GM18909 (cell line): Measurements from ENCODE around the gene SLC16A6.
A peak's percentile ranks its signal among the peaks of the same experiment; 100 is the strongest.
"Not testable (repeated sequence)": the region's sequence is repeated elsewhere in the genome, so short reads cannot be mapped to it uniquely, and the experiment has no call there.

ENCODE experiments used
- ATAC-seq: cut with Tn5 transposase; IDR thresholded peaks from one replicate; pipeline ENCODE4 v1.9.1; 2021; ENCODE audit warnings: mild to moderate bottlenecking; ENCODE audit not compliant: unreplicated experiment, poor library complexity

Gene SLC16A6

DNA sequence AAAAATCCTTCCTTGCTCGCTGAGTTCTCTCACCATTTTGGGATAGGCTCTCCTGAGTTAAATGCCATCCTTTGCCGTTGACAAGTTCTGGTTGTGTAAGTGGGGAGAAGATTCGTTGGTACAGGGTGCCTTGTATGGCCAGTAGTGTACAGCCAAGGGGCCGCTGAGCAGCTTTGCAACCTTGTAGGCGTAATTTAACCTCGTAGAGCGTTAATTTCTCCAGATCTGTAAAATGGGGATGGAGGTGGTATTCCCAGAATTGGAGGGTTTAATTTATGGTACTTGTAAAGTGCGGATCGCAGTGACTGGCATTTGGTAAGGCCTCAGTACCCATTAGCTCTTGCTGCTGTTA is 1.7 kb upstream of the SLC16A6 start:
- no peak for ATAC-seq

- ATAC-seq, result peak; percentile 57
Observed at GRCh38 chr17:68291836-68292688, 1.1 kb upstream of the SLC16A6 start.

- no peak for ATAC-seq
Observed at GRCh38 chr17:68290268-68290954, 516 bp downstream of the SLC16A6 start.

DNA sequence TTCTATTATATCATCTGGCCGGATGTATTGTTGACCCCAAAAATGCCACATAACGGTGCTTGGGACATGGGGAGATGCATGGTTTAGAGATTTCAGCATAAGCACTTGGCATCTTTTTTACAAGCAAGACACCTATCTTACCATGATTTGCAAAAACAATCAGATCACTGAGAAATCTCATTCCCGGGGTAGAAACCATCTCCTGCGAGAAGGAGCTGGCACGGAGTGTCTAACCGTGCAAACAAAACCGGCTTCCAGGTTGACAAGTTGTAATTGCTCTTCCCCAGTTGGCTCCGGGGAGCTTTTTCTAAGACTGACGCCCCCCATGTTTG is 1.0 kb downstream of the SLC16A6 start:
- no peak for ATAC-seq

DNA sequence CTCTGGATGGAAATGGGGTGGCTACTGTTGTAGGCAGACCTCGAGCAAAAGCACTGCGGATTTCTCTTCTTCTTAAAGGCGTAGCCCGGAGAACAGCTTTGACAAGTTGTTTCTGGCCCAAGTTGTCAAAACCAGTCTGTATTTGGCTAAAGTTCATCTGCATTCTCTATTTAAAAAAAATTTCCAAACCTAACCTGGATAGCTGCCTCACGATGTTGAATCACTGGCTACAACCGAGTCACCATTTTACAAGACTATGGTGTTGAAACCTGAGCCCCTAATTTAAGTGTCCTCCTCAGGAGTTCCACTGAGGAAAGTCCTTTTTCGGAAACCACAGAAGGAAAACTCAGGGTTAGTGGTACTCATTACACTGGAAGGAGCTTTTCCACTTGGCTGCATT is 1.5 kb downstream of the SLC16A6 start:
- no peak for ATAC-seq

DNA sequence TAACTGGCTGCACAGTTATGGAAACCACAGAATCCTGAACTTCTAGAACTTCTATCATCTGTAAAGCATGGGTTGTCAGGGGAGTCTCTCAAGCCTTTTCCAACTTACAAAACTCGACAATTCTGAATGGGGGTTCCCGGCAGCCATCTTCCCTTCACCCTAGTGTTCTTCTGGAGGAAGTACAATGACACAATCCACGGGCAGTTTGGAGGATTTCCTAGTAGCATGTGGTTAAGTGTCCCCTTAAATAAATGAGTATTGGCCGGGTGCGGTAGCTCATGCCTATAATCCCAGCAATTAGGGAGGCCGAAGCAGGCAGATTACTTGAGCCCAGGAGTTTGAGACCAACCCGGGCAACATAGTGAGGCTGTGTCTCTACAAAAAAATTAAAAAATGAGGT is 2.1 kb downstream of the SLC16A6 start:
- no peak for ATAC-seq

GRCh38 chr17:68288375-68288774 is 2.6 kb downstream of the SLC16A6 start:
- ATAC-seq, result no peak

DNA sequence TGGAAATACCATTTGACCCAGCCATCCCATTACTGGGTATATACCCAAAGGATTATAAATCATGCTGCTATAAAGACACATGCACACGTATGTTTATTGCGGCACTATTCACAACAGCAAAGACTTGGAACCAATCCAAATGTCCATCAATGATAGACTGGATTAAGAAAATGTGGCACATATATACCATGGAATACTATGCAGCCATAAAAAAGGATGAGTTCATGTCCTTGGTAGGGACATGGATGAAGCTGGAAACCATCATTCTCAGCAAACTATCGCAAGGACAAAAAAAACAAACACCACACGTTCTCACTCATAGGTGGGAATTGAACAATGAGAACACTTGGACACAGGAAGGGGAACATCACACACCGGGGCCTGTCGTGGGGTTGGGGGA is 9.0 kb downstream of the SLC16A6 start:
- ATAC-seq, result not testable (repeated sequence)

DNA sequence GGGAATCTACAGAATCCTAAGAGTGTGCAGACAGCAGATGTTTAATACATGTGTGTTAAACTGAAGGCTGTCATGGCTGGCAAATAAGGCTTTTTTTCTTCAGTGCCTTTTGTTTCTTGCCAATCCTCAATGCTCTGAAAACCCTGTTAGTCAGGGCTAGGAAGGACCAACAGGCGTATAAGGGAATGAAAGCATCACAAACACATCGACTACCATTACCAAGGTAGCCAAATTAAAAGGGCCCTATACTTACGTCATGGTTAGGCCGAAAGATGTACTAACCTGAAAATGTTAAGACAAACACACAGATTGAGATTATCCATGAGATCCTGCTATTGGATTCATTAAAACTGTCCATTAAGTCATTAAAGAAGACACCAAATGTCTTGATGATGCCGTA is 13.1 kb downstream of the SLC16A6 start:
- ATAC-seq, result no peak

- ATAC-seq, result not testable (repeated sequence)
Observed at GRCh38 chr17:68276339-68276738, 14.6 kb downstream of the SLC16A6 start.

- ATAC-seq, result no peak
Observed at GRCh38 chr17:68273722-68274121, 17.2 kb downstream of the SLC16A6 start.

- ATAC-seq, result not testable (repeated sequence)
Observed at GRCh38 chr17:68265833-68266232, 25.1 kb downstream of the SLC16A6 start.

GRCh38 chr17:68263101-68263681 is 27.7 kb downstream of the SLC16A6 start:
- ATAC-seq, result not testable (repeated sequence)

DNA sequence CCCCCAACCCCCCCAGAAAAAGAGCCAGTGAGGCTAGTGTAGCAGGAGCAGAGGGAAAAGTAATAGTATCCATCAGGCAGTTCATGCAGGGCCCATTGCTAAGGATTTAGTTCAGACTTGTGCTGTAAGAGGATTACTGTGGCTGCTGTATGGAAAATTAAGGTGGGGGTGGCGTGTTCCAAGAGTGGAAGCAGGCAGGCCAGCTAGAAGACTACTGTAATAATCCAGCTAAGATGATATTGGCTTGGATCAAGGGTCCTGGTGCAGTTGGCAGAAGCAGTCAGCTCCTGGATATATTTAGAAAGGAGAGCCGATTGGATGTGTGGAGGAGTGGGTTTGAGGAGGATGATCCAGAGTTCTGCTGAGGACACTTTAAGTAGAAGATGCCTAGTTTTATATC is 28.5 kb downstream of the SLC16A6 start:
- ATAC-seq, result not testable (repeated sequence)

DNA sequence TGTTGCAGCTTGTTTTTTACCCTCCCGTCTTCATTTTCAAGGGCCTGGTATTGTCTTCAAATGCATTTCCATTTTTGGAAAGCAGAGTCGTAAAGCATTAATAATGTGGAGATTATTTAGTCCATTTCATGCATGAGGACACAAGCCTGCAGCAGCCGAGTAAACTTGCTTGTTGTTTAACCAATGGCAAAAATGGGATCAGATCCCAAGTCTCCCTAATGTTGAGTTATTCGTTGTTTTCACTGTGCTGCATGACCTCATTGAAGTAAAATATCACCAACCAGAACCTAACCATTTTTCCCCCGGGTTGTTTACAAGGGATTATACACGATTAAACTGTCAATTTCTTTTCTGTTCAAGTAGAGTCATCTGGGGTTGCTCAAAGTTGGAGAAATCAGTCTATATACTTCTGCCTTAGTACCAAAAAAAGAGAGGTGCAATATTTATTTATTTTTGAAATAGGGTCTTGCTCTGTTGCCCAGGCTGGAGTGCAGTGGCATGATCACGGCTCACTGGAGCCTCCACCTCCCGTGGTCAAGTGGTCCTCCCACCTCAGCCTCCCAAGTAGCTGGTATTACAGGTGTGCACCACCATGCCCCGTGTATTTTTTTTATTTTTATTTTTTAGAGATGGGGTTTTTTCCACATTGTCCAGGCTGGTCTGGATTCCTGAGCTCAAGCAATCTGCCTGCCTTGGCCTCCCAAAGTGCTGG is 30.7 kb downstream of the SLC16A6 start:
- no peak for ATAC-seq

DNA sequence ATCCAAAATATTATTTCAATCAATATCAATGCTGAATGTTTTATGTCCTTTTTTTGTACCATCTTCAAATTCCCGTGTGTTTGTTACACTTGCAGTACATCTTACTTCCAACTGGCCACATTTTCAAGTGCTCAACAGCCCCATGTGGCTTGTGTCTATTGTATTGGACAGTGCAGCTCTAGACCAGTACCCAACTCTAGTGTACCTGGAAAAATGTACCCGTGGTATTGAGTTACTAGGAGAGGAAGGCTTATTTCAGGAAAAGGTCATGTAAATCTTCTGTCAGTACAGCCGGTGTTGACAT is 31.3 kb downstream of the SLC16A6 start:
- ATAC-seq, result not testable (repeated sequence)

DNA sequence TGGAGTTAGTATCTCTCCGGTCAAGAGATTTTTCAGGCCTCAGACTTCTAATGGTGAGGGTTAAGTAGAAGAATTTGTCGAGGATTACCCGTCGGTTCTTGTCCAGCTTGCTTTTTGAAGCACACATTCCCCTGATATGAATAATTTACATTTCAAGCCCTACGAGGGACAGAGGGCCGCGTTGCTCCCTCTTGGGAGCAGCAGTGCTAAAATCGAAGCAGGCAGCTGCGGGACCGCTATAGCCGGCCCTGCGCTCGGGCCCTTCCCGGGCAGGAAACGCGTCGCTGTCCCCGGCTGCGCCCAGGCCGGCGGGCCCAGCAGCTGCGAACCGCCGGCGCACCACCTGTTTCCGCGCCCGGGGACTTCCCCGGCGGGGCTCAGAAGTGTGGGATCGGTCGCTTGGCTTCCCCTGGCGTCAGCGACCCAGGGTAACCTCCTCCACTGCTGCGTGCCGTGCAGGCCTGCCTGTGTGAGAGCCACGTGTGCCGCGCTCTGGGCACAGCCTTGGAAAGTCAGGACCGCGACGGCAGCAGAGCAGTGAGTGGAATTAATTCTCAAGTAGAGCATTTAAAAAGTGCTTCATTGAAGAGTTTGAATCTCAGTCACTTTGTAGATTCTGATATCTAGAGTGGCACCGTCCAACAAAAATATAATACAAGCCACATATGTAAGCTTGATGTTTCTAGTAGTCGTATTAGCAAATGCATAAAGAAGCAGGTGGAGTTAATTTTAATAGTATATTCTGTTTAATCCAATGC is 31.9 kb downstream of the SLC16A6 start:
- ATAC-seq, result peak; percentile 94

DNA sequence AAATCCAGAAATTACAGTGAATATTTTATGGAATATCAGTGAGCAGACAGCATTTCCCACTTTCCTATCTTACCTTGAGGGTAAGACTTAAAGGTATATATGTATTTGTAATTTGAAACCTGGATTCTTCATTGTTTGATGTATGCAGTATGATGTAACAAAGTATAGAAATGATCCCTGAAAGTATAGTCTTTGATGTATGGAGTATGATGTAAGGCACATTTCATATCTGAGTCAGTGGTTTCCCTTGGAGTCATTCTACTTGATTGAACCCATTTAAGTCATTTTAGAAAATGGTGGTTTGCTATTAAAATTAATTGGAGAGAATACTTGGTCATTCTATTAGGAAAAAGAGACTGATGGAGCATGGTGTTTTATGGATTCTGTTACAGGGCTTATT is 33.0 kb downstream of the SLC16A6 start:
- ATAC-seq, result no peak

DNA sequence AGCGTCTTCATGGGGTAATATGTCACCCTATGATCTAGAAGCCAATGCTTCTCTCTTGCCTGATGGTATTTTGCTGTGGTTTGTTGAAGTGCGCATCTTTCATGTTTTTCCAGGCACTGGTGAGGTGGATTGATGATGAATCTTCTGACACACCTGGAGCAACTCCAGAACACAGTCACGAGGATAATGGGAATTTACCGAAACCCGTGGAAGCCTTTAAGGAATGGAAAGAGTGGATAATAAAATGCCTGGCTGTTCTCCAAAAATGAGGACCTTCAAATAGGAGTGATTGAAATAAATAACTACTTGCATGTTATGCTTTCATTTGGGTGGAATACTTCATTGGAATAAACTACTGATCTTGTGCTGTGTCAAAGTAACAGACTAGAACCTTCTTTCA is 34.2 kb downstream of the SLC16A6 start:
- ATAC-seq, result not testable (repeated sequence)

GRCh38 chr17:68255731-68256538 is 35.0 kb downstream of the SLC16A6 start:
- ATAC-seq, result no peak
